KG1 (cell line): Measurements from ENCODE around the gene C19orf81.

Source experiments
- DNase-seq: peaks from one replicate; lab custom pipeline; 2025; lab: John Stamatoyannopoulos, UW

C19orf81 gene

GRCh38 chr19:50659318-50660087, 10.3 kb downstream of the C19orf81 start:
- no peak for DNase-seq

GRCh38 chr19:50660088-50660366, 10.8 kb downstream of the C19orf81 start:
- DNase-seq: no peak

GRCh38 chr19:50661023-50661422, 11.8 kb downstream of the C19orf81 start:
- no peak for DNase-seq

GRCh38 chr19:50661766-50662650, 12.8 kb downstream of the C19orf81 start:
- no peak for DNase-seq

- DNase-seq: no peak
These were observed 13.6 kb downstream of the C19orf81 start for GRCh38 chr19:50662651-50663481.

- DNase-seq: no peak
These were observed 14.2 kb downstream of the C19orf81 start for GRCh38 chr19:50663482-50663790.

- DNase-seq: no peak
These were observed 15.0 kb downstream of the C19orf81 start for GRCh38 chr19:50664204-50664603.

- DNase-seq: no peak
These were observed 17.3 kb downstream of the C19orf81 start for GRCh38 chr19:50666346-50667176.

- no peak for DNase-seq
These were observed 18.0 kb downstream of the C19orf81 start for GRCh38 chr19:50667177-50667758.

GRCh38 chr19:50667759-50668231, 18.6 kb downstream of the C19orf81 start:
- no peak for DNase-seq

GRCh38 chr19:50668416-50668815, 19.2 kb downstream of the C19orf81 start:
- DNase-seq: no peak

GRCh38 chr19:50668879-50669278, 19.6 kb downstream of the C19orf81 start:
- DNase-seq: no peak

- peak; percentile 18 for DNase-seq
These were observed 20.3 kb downstream of the C19orf81 start for GRCh38 chr19:50669302-50670101.

- no peak for DNase-seq
These were observed 20.8 kb downstream of the C19orf81 start for GRCh38 chr19:50670102-50670380.

- no peak for DNase-seq
These were observed 23.9 kb downstream of the C19orf81 start for GRCh38 chr19:50673118-50673517.

GRCh38 chr19:50676625-50677197, 27.5 kb downstream of the C19orf81 start:
- no peak for DNase-seq

GRCh38 chr19:50677636-50678035, 28.4 kb downstream of the C19orf81 start:
- DNase-seq: no peak

- DNase-seq: no peak
These were observed 29.1 kb downstream of the C19orf81 start for GRCh38 chr19:50678323-50678722.

- peak; percentile 48 for DNase-seq
These were observed 30.2 kb downstream of the C19orf81 start for GRCh38 chr19:50679177-50680125.
